ENCODE data around the gene HNRNPF. TPM values are rescaled to one million over a fixed set of nuclear protein-coding genes. Genes with fewer than 3 reads are reported as not detected.
"Not testable (repeated sequence)": the region's sequence is repeated elsewhere in the genome, so short reads cannot be mapped to it uniquely, and the experiment has no call there.

Gene HNRNPF
- total RNA-seq, 1 donor from 2014 or later, result 80.8 TPM

- not testable (repeated sequence) for DNase-seq (ENCODE audit: low spot score)
Measured at GRCh38 chr10:43426476-43426875, 17.5 kb upstream of the HNRNPF start.

GRCh38 chr10:43424416-43424815 lies 15.4 kb upstream of the HNRNPF start:
- no peak for DNase-seq (ENCODE audit: low spot score)
- intact Hi-C loops (cut with DNase I), result no loop called here

More at GRCh38 chr10:43426476-43426875, 17.5 kb upstream of the HNRNPF start:
- intact Hi-C loops (cut with DNase I), result not testable (repeated sequence)

- intact Hi-C loops (cut with DNase I), result not testable (repeated sequence)
Measured at GRCh38 chr10:43421944-43422343, 13.0 kb upstream of the HNRNPF start.

GRCh38 chr10:43421519-43421918 lies 12.5 kb upstream of the HNRNPF start:
- DNase-seq (ENCODE audit: low spot score), result no peak
- intact Hi-C loops (cut with DNase I), result no loop called here

More at GRCh38 chr10:43421944-43422343, 13.0 kb upstream of the HNRNPF start:
- not testable (repeated sequence) for DNase-seq (ENCODE audit: low spot score)

- DNase-seq (ENCODE audit: low spot score), result no peak
- intact Hi-C loops (cut with DNase I), result no loop called here
Measured at GRCh38 chr10:43421201-43421507, 12.2 kb upstream of the HNRNPF start.

- DNase-seq (ENCODE audit: low spot score), result peak; percentile 91
- intact Hi-C loops (cut with DNase I), result loop anchor here (1.0 kb wide), 2 partner anchors 11 to 16 kb away; partner anchors contain the start of gene HNRNPF
Measured at GRCh38 chr10:43420369-43421200, 11.6 kb upstream of the HNRNPF start.

- DNase-seq (ENCODE audit: low spot score), result no peak
- intact Hi-C loops (cut with DNase I), result loop anchor here (1.0 kb wide), 2 partner anchors 11 to 16 kb away; partner anchors contain the start of gene HNRNPF
Measured at GRCh38 chr10:43419997-43420368, 11.0 kb upstream of the HNRNPF start.

GRCh38 chr10:43417950-43418768 lies 9.2 kb upstream of the HNRNPF start:
- intact Hi-C loops (cut with DNase I), result no loop called here
- no peak for DNase-seq (ENCODE audit: low spot score)

GRCh38 chr10:43415544-43415943 lies 6.6 kb upstream of the HNRNPF start:
- DNase-seq (ENCODE audit: low spot score), result no peak
- intact Hi-C loops (cut with DNase I), result no loop called here

GRCh38 chr10:43411536-43411935 lies 2.5 kb upstream of the HNRNPF start:
- intact Hi-C loops (cut with DNase I), result no loop called here

GRCh38 chr10:43410345-43410744 lies 1.4 kb upstream of the HNRNPF start:
- intact Hi-C loops (cut with DNase I), result no loop called here
- DNase-seq (ENCODE audit: low spot score), result no peak

More at GRCh38 chr10:43411536-43411935, 2.5 kb upstream of the HNRNPF start:
- DNase-seq (ENCODE audit: low spot score), result no peak

GRCh38 chr10:43409385-43410109 lies 561 bp upstream of the HNRNPF start:
- no peak for DNase-seq (ENCODE audit: low spot score)
- intact Hi-C loops (cut with DNase I), result loop anchor here (1.0 kb wide), 1 partner anchor 11 kb away; no protein-coding TSS in a partner anchor

- no peak for DNase-seq (ENCODE audit: low spot score)
- intact Hi-C loops (cut with DNase I), result no loop called here
Measured at GRCh38 chr10:43408331-43408709, 666 bp downstream of the HNRNPF start.

- peak; percentile 97 for DNase-seq (ENCODE audit: low spot score)
- intact Hi-C loops (cut with DNase I), result loop anchor here (1.0 kb wide), 1 partner anchor 10 kb away; no protein-coding TSS in a partner anchor
Measured at GRCh38 chr10:43407576-43408330, 1.2 kb downstream of the HNRNPF start.

GRCh38 chr10:43407148-43407575 lies 1.8 kb downstream of the HNRNPF start:
- peak; percentile 85 for DNase-seq (ENCODE audit: low spot score)
- intact Hi-C loops (cut with DNase I), result loop anchor here (1.0 kb wide), 1 partner anchor 10 kb away; no protein-coding TSS in a partner anchor

GRCh38 chr10:43404704-43405084 lies 4.3 kb downstream of the HNRNPF start:
- intact Hi-C loops (cut with DNase I), result no loop called here
- no peak for DNase-seq (ENCODE audit: low spot score)

- intact Hi-C loops (cut with DNase I), result no loop called here
- DNase-seq (ENCODE audit: low spot score), result no peak
Measured at GRCh38 chr10:43403911-43404703, 4.9 kb downstream of the HNRNPF start.

- no peak for DNase-seq (ENCODE audit: low spot score)
- intact Hi-C loops (cut with DNase I), result no loop called here
Measured at GRCh38 chr10:43402880-43403452, 6.0 kb downstream of the HNRNPF start.

All from cardiac septum (tissue), 1 donor.